HG03432 (cell line): ENCODE data around the gene DYNLT2.
A peak's percentile ranks its signal among the peaks of the same experiment; 100 is the strongest.

Source experiments
- ATAC-seq: cut with Tn5 transposase; IDR thresholded peaks from one replicate; pipeline ENCODE4 v1.9.1; 2021; ENCODE audit warnings: mild to moderate bottlenecking, moderate library complexity; ENCODE audit not compliant: unreplicated experiment

Gene DYNLT2, protein sequence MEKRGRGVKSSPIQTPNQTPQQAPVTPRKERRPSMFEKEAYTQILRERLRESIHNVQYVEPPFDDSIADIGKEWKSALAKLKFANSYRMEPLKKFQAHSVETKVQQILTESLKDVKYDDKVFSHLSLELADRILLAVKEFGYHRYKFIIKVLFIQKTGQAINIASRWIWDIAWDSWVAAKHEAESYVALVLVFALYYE

DNA sequence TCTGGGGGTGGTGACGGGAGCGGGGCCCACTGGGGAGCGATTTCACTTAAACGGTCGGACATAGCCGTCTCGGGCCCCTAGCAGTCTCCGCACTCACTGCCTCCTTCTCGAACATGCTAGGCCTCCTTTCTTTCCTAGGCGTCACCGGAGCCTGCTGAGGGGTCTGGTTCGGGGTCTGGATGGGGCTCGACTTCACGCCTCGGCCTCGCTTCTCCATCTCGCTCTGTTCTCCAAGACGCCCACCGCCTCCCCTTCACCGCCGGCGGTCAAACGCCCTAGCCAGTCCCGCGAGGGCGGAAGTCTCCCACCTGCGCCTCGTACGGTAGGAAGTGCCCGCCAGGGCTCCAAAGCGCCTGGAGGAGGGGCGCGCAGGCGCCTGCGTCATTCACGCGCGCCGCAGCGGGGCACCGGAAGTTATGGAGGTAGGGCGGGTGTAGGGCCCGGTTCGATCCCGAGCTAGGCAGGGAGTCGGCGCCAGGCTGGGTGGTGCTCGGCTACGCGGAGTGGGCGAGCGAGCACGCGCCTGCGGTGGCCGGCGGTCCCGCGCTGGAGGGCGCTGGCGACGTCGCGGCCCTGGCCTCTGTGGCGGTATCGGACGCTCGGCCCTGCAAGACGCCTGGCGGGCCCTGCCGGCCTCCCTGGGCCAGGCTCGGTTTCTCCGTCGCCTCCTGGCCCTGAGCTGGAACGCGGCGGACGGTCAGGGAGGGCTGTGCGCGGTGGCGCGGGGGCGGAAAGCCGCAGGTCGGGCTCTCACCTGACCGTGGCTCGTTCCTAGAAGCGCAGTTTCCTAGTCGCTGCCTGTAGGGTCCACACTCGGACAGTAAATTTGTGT, at the start of gene DYNLT2, which contains the start of gene ERMARD:
DYNLT2 (minus strand) TSS at position 331 of the 832 bp plus-strand sequence; CDS start at position 217, 114 bp downstream.
ERMARD (plus strand) TSS at position 381 of the 832 bp plus-strand sequence; CDS start at position 417, 36 bp downstream.
- ATAC-seq = peak; percentile 96

DNA sequence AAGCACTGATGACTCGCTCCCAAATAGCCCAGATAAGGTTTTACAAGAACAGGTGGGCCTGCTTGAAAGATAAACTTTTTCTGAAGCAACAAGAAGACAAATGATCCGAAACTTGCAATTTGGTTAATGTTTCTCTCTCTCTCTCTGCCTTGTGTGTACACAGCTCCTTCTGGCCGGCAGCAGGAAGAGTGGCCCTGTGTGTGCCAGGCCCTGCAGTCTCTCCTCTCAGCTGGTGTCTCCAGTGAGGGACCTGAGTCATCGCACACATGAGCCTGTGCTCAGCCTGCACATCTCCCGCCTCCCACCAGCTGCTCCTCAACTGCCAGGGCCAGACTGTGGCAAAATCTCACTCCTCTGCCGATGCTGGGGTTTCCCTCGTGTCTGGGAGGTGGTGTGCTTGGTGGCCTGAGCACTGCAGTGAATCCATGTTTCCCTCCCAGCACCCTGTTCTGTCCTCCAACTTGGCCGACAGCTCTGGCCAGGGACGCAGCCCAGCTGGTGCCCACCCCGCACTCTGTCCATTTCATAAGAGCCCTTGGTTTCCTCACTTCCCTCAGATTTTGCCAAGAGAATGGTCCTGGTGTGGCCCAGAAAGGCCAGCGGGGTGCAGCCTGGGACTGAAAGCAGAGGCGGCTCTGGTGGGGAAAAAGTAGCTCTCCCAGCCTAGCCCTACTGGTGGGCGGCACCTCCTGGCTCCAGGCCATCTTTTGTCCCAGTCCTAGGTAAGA, 49.5 kb upstream of the DYNLT2 start:
- peak; percentile 58 for ATAC-seq

DNA sequence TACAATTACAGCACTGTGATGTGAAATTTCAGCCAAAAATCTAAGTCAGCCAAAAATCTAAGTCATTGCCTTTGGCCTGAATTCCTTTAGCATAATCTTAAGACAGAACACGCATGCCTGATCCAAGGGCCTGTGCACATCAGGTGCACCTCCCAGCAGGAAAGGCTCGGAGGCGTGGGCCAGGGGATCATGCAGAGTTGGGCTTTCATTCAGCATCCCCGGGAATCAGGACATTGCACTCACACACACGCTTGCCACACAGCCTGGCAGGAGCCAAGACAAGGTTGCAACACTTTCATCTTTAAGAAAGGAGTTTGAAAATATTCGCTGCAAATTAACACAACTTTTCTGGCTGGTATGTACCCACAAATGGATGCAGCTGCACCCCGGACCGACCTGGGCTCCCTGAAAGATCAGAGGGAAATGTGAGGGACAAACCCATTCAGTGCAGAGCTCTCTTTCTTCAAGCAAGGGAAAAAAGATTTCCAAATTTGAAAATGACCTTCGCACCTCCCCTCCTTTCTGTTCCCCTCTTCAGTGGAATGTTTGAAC, 48.8 kb upstream of the DYNLT2 start:
- ATAC-seq = no peak

DNA sequence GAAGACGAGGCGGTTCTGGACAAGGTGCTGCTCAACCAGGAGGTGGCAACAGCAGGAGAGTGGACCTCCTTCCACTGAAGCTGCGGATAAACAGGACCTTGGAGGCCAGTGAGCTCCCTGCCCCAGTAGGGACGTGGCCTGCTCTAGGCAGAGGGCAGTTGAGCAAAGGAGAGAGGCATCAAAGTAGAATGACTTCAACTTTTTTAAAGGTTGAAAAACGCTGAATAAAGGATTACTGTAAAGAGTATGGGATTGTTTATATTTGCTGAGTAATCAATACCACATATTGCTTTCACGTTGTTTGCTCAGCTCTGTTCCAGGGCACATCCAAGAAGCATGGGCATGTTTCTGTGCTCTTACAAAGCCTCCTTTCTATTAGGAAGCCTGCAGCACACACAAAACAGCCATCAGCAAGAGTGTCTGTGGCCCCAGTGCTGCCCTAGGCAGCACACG, 48.1 kb upstream of the DYNLT2 start:
- ATAC-seq = no peak

DNA sequence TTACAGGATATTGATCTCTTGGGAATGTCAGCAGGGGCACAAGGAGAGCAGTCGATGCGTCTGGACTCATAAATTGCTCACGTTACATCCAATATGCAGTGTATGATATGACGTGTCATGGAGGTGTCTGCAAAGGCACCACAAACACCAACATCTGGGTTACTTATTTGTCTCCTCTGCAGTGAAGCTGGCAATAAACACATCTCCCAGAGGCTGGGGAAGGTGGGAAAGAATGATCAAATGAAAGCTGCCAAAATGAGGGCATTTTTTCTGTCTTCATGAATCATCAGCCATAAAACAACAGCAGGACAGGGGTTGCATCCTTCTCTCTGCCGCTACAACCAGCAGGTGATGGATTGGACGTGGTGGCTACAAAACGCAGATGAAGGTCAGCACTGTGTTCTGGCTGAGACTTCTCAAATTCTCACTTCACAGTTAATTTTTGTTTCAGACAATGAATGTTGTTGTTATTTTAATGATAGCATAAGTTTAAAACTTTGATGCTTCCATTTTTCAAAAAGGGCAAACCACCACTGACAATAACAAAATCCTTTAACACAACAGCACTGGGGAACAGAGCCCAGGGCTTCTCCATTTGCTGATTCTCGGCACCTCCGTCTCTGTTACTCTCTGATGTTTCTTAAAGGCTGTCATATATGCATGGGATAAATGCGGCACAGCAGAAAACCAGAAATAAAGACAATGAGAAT, 47.5 kb upstream of the DYNLT2 start:
- ATAC-seq = no peak

DNA sequence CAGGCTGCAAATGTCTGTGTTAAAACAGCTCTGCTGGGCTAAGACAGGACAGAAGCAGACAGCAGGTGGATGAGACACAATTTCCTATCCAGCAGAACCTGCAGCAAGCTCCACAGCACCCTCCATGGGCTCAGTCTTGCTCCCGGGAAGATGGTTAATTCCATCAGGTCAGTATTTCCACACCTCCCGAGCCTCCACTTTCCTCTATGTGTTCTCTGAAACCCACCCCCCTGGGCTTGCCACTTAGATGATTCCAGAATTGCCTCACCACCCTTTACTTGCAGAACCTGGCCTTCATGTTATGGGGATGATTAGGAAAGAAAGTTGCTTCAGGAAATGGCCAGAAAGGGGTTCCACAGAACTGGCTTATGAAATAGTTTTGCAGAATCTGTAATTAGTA, 43.8 kb upstream of the DYNLT2 start:
- ATAC-seq = no peak

DNA sequence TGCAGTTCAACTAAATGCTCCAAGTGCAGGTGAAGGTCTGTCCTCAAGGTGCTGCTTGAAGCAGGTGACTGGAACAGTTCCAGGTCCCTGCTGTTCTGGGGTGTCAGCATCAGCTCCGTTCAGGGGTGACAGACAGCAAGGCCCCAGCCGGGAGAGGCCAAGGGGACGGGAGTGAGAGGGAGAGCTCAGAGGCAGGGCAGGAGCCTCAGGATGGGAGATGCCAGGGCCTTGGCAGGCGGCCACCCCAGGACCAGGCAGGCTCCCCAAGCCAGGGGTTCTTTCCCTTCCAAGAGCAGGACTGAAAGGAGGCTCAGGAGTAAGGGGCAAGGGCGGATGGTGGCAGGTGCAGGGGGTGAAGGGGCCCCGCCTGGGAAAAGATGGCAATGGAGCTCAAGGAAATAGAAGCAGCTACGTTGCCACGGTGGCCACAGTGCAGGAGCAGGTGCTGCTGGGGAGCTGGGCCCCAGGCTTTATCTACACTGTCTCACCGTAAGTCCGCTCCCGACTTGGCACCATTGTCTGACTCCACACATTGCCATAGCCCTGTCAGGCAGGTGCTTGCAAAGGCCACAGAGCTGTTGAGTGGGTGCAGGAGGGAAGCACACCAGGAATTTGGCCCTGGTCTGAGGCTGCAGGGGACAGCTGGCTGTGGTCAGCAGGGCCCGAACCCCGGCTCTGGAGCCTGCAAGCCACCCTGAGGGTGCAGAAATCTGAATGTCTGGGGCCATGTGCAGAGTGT, 43.1 kb upstream of the DYNLT2 start:
- ATAC-seq = no peak

DNA sequence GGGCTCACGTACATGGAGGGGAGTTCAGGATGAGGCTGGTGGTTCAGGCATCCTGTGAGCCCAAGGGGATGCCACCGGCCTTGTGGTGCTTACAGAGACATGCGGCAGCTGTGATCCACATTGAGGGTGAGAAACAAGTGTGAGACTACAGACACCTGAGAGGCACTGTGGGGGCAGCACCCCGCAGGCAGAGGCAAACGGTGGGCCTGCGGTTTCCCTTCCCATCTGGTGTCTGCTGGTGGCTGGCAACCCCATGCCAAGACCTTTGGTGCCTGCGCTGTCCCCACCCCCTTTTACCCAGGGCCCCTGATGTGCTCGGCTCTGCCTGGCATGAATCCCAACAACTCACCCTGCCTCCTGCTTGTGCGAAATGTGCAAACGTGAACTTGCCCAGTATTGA, 42.0 kb upstream of the DYNLT2 start:
- ATAC-seq = no peak

DNA sequence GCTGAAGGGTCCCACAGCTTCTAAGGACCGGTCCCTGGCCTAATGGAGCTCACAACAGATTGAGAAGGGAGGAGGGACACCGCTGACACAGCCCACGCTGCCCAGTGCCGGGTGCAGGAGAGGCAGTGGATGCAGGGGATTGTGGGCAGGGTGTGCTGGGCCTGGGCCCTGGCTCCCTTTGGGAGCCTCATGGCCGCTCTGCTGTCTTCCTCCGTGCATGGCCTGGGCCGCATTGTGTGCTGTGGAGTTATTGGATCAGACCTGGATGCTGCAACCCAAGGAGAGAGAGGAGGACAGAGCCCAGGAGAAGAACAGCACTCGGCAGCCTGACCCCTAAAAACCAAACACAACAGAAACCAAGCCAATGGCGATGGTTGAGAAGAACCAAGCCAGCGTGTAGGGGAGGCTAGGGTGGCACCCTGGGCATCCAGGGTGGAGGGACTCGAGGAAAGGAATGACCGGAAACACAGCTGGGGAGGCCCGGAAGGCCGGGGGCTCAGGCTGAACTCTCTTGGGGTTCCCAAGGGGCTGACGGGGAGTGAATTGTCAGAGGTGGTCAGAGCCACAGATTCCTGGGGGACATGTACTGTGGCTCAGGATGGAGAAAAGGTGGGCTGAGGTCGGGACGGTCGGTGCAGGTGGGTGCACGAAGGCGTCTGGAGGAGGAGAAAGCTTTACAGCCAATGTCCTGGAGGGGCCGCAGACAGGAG, 41.1 kb upstream of the DYNLT2 start:
- no peak for ATAC-seq

DNA sequence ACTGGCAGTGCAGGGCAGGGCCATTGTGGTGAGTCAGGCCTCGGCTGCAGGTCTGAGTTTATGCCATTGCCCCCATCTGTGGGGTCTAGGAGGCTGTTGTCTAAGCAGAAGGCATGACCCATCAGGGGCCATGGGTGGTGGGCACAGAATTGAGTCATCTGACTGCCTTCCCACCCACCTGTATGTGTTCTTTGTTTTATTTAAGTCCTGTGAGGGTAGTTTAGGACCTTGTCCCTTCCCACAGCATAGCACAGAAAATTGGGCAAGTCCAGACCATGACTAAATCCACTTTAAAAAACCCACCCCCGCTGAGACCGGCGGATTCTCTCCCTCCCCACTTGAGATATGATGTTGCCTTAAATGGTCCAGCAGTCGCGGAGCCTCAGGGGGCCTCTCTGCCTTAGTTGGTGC, 40.4 kb upstream of the DYNLT2 start:
- no peak for ATAC-seq

DNA sequence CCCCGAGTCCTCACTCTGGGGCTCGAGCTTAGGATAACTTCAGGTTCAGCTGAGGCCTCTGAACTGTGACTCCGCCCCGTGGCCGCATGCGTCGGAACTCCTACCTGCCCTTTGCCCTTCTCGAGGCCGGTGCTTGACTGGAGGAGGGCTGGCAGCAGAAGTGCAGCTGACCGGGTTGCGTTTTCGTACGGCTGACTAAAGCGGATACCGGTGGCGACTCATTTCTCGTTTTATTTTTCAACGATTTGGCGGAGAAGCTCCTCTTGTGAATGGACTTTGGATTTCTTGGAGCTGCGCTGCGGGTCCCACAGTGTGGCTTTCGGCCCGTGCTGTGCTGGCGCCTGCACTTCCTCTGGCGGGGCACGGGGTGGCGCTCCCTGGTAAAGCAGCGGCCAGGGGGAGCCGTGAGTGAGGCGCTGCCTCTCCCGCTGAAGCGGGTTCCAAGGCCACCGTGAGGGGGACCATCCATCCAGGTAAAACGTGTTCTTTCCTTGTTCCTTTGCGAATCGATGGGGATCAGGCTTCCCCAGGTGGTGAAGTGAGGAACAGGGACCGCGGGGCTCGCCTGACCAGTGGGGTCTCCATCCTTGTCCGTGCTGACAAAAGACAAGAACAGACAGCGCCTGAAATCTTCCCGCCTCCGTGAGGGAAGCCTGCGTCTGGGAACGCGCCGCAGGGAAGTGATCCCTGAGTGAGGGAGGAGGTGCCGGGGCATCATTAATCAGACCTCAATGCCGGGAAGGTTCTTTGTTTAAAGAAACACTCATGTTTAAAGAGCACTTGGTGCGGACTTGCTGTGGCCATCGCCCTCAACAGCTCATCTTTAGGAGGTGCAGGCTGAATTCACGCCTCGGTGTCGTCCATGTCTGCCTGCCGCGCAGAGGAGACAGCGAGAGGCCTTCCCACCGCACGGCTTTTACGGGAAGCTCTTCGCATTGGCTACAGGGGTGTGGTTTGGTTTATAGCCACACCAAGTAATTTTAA, 38.9 kb upstream of the DYNLT2 start:
- ATAC-seq = peak; percentile 98

DNA sequence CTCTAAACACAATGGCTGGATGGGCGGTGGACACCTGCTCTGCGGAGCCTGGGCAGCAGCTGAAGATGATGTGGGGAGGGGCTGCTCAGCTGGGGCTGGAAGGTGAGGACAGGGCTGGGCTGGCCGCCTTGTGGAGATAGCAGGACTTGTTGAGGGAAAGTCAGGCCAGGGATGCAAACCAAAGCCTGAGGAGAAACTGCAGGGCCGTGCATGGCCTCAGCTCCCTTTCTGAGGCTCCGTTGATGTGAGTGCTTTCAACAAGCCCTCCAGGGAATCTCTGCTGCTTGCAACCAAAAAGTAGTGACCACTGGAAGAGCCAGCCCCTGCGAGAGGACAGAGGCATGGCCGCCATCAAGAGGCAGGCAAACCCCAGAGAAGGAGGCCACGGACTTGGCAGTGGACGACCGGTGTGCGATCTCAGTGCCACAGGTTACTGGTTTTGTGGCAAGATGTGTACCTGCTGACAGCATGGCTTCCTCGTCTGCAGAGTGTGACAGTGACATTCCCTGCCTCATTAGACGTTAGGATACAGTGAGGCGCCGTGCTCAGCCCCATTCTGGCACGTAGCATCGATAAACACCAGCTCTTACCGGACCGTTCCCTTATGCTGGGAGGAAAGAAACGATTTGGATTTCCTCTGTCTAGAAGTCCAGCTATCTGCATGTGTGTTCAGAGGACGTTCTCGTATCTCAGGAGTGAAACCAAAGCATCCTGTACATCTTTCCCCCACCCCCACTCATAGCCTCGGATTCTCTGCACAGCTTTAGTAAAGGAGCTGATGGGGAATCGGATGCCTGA, 38.0 kb upstream of the DYNLT2 start:
- no peak for ATAC-seq

DNA sequence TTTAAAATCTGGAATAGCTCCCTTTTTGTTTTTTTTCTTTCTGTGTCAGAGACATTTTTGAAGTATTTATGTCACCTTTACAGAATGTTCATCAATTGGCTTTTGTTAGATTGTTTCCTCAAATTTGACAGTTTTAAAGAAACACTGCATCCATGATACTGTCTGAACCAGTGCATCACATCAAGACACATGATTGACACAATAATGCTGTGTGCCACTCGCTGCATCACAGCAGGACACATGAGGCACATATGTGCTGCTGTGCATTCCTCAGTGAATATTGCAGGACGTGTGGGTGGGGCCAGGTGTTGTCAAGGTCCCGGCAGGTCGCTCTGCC, 37.4 kb upstream of the DYNLT2 start:
- no peak for ATAC-seq

DNA sequence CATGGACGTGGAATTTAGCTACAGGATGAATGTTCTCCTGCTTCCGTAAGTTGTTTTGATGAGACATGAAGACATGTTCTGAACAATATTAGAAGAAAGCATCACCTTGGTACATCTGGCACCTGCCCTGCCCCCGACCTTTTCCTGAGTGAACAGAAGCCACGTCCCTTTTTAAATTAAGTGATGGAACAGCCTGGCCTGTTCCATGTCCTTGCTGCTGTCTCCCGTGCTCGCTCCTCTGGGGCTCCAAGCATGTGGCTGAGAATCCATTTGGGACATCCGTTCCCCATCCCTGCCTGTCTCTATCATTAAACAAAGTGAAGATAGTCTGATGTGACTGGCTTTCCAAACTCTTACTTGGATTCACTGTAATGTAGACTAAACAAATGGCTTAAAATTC, 36.4 kb upstream of the DYNLT2 start:
- no peak for ATAC-seq

DNA sequence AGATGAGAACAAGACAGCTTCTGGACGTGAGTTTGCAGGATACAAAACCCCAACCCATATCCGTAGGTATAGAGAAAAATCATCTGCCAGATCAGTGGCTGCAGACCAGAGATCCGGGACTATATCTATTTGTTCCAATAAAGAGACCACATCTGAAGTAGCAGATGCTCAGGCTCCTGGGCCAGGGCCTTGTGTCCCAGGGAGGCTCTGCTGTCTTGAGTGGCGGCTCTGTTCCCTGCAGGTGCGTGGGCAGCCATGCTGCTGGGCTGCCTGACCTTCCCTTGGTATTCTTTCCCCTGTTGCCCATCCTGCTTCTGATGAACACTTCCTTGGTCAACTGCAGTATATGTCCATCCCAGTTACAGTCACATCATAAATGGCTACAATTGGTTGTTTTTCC, 35.0 kb upstream of the DYNLT2 start:
- ATAC-seq = no peak

DNA sequence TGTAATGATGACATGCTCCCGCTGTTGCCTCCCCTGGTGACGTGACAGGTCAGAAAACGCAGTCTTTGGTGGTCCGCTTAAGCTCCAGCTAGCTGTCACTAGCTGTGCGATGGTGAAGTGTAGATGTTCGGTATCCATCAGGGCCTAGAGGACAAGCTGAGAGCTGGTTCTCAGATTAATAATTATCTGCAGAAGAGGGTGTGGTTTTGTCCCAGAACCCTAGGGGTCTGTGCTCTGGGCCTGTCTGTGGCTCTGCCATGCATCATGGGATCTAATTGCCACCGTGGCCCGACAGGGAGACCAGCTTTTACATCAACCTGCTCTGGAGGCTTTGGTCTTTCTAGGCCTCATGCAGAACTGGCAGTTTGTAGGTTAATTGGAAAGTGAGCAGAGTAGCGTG, 34.2 kb upstream of the DYNLT2 start:
- no peak for ATAC-seq

DNA sequence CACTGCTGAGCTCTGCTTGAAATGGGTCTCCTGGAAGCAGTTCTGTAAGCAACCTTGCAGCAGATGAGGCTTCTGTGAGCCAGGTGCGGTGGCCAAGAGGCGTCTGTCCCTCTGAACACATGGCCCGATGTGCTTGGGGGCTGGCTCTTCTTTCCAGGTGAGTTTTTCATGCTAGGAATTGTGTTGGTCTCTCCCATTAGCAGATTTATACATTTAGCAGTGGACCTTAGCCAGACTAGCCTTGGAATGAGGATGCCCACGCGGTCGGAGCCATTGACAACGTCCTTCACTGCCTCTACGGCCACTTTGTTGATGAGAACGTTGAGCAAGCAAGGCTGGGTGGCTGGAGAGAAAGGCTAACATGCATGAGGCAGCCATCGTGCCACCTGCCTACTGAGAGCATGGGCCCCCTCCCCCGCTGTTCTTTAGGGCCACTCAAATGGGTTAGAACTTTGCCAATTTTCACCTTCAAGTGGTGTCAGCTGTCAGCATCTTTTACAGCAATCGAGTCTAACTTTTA, 33.5 kb upstream of the DYNLT2 start:
- ATAC-seq = no peak
